GM12878 (cell line): ENCODE data around the gene ELFN2. TPM values are rescaled to one million over a fixed set of nuclear protein-coding genes. Genes with fewer than 3 reads are reported as not detected.

Experiments used
- ATAC-seq: fragments of 200-7000 bp; cut with Tn5 transposase; 3 replicates; pipeline ENCODE4 v1.9.1; 2020; ENCODE audit warnings: mild to moderate bottlenecking, moderate library complexity
- BruUV-seq: library from RNA; stranded (reverse); fragments of 400-500 nt; replicated peaks from 2 replicates; lab custom pipeline; 2021; lab: Mats Ljungman, UMichigan
- CTCF ChIA-PET: fragments of 300-600 bp; sonication (Branson Sonifier 250); formaldehyde crosslinking; extraction: SDS; loops from one replicate; lab custom pipeline; 2021; ENCODE audit warnings: inconsistent platforms; lab: Yijun Ruan, JAX
- POLR2A ChIA-PET: fragments of 350-600 bp; formaldehyde crosslinking; extraction: SDS; loops from one replicate; lab custom pipeline; 2021; ENCODE audit warnings: inconsistent platforms; lab: Charles Lee
- RAD21 ChIA-PET: fragments of 300-600 bp; sonication (Branson Sonifier 250); formaldehyde crosslinking; loops from one replicate; lab custom pipeline; 2023; ENCODE audit warnings: antibody characterized with exemption; ENCODE audit not compliant: unreplicated experiment; lab: Charles Lee
- SMC1A ChIA-PET: fragments of 300-600 bp; sonication (Branson Sonifier 250); formaldehyde crosslinking; loops from one replicate; lab custom pipeline; 2023; ENCODE audit not compliant: unreplicated experiment, uncharacterized antibody; lab: Charles Lee
- DNase-seq: peaks from one replicate; pipeline ENCODE4 v3.0.0-alpha.2; 2011; ENCODE audit warnings: low read depth, low spot score
- FAIRE-seq: peaks from 3 replicates; lab custom pipeline; 2011; peaks lifted over from hg19 to GRCh38; lab: Jason Lieb, UNC
- H2AFZ ChIP-seq: 2 replicates; pipeline ENCODE4 v1.6.0; 2011; ENCODE audit warnings: low read depth, low read length, control low read depth; ENCODE audit not compliant: control insufficient read depth
- H3K27ac ChIP-seq: 2 replicates; pipeline ENCODE4 v1.5.1; 2011; ENCODE audit warnings: control low read depth; ENCODE audit not compliant: control insufficient read depth, insufficient read depth
- H3K27me3 ChIP-seq, 2 experiments: replicated peaks in 1 of 2; 2 replicates each; pipeline versions ENCODE4 v1.6.0 to v1.6.1; 2011; ENCODE audit warnings: low read length in 1 of 2; ENCODE audit not compliant: control insufficient read depth in 2 of 2, insufficient read depth in 2 of 2
- H3K36me3 ChIP-seq, 2 experiments: 2 replicates each; pipeline ENCODE4 v1.5.1; 2011; ENCODE audit warnings: low read length in 1 of 2; ENCODE audit not compliant: control insufficient read depth in 2 of 2, insufficient read depth in 2 of 2
- H3K4me1 ChIP-seq: 2 replicates; pipeline ENCODE4 v1.6.1; 2011; ENCODE audit warnings: mild to moderate bottlenecking, low read length, moderate library complexity, mixed read lengths; ENCODE audit not compliant: control insufficient read depth, insufficient read depth
- H3K4me2 ChIP-seq: 2 replicates; pipeline ENCODE4 v1.6.0; 2011; ENCODE audit warnings: control low read depth; ENCODE audit not compliant: control insufficient read depth, insufficient read depth
- H3K4me3 ChIP-seq: fragments of 200-600 bp; sonication (generic); 2 replicates; pipeline ENCODE4 v1.5.1; 2016
- H3K79me2 ChIP-seq: 2 replicates; pipeline ENCODE4 v1.6.0; 2011; ENCODE audit warnings: low read length; ENCODE audit not compliant: control insufficient read depth, insufficient read depth
- H3K9ac ChIP-seq: 2 replicates; pipeline ENCODE4 v1.8.0; 2011; ENCODE audit warnings: low read length, control low read depth, mixed read lengths; ENCODE audit not compliant: control insufficient read depth, insufficient read depth
- H3K9me3 ChIP-seq: replicated peaks from 3 replicates; pipeline ENCODE4 v1.5.1; 2011; ENCODE audit warnings: mild to moderate bottlenecking, low read length; ENCODE audit not compliant: control insufficient read depth, insufficient read depth
- H4K20me1 ChIP-seq: 2 replicates; pipeline ENCODE4 v1.6.0; 2011; ENCODE audit not compliant: control insufficient read depth, insufficient read depth
- BACH1 ChIP-seq: fragments of 450-650 bp; IDR thresholded peaks from 2 replicates; pipeline ENCODE4 v1.6.1; 2017; ENCODE audit warnings: mild to moderate bottlenecking, borderline replicate concordance
- BRCA1 ChIP-seq: IDR thresholded peaks from 2 replicates; pipeline ENCODE4 v1.6.1; 2011; ENCODE audit warnings: low read depth, low read length, improper control_type of control experiment
- GABPA ChIP-seq: IDR thresholded peaks from 2 replicates; pipeline ENCODE4 v1.6.1; 2014; ENCODE audit warnings: antibody characterized with exemption, low read depth, mild to moderate bottlenecking, inconsistent platforms
- IKZF2 ChIP-seq, 2 experiments: fragments of 450-650 bp; IDR thresholded peaks; 2 replicates each; pipeline ENCODE4 v1.6.1; 2017; ENCODE audit warnings: mild to moderate bottlenecking in 2 of 2, moderate library complexity in 2 of 2
- IRF5 ChIP-seq: fragments of 450-650 bp; IDR thresholded peaks from 2 replicates; pipeline ENCODE4 v1.6.1; 2017; ENCODE audit warnings: borderline replicate concordance
- PML ChIP-seq: IDR thresholded peaks from 2 replicates; pipeline ENCODE4 v1.6.1; 2012; ENCODE audit warnings: low read length, inconsistent platforms
- RB1 ChIP-seq: fragments of 450-650 bp; formaldehyde crosslinking; IDR thresholded peaks from 2 replicates; pipeline ENCODE4 v1.6.1; 2017; ENCODE audit warnings: mild to moderate bottlenecking, borderline replicate concordance
- SKIL ChIP-seq: fragments of 450-650 bp; IDR thresholded peaks from 2 replicates; pipeline ENCODE4 v1.6.1; 2017; ENCODE audit warnings: mild to moderate bottlenecking, low read depth, inconsistent platforms; ENCODE audit not compliant: poor library complexity, severe bottlenecking
- SMAD1 ChIP-seq: fragments of 450-650 bp; IDR thresholded peaks from 2 replicates; pipeline ENCODE4 v1.6.1; 2018; ENCODE audit warnings: mild to moderate bottlenecking, low read depth; ENCODE audit not compliant: partially characterized antibody
- SMARCA5 ChIP-seq: fragments of 450-650 bp; IDR thresholded peaks from 2 replicates; pipeline ENCODE4 v1.6.1; 2017; ENCODE audit warnings: mild to moderate bottlenecking
- YY1 ChIP-seq: IDR thresholded peaks from 2 replicates; pipeline ENCODE4 v1.6.1; 2011; ENCODE audit warnings: low read depth, mild to moderate bottlenecking, low read length
- ZNF24 ChIP-seq: fragments of 450-650 bp; IDR thresholded peaks from 2 replicates; pipeline ENCODE4 v1.6.1; 2017; ENCODE audit warnings: antibody characterized with exemption, mild to moderate bottlenecking
- ZNF384 ChIP-seq: IDR thresholded peaks from 2 replicates; pipeline ENCODE4 v1.6.1; 2012; ENCODE audit warnings: low read depth, mild to moderate bottlenecking, low read length, improper control_type of control experiment, borderline replicate concordance
- WGBS: methylation state at CpG from one replicate; pipeline ENCODE4 v1.1.6; 2016; ENCODE audit warnings: low lambda C conversion rate; ENCODE audit not compliant: insufficient replicate concordance, insufficient coverage; ENCODE audit errors: missing lambda C conversion rate; 5-methylcytosine and 5-hydroxymethylcytosine counted together
- in situ Hi-C: fragments of 300-500 bp; cut with MboI; formaldehyde crosslinking; loops from 9 replicates; pipeline ENCODE4 v1.14.3; 2018; ENCODE audit warnings: mixed read lengths
- intact Hi-C: fragments of 100-400 bp; cut with micrococcal nuclease; formaldehyde crosslinking; loops from one replicate; pipeline ENCODE4 v1.14.2; 2022; ENCODE audit not compliant: unreplicated experiment
- polyA plus RNA-seq, 11 experiments: library from polyadenylated mRNA; depleted of rRNA in 4 of 11; unstranded in 6 of 11; stranded (reverse) in 5 of 11; fragments of >200 nt; fragmentation: Nextera tagmentation in 4 of 11; fragmentation: Illumina TruSeq in 1 of 11; extraction: Ambion mirVana in 4 of 11; extraction: Trizol in 1 of 11; gene quantifications; 1 replicate in 1 of 11; 2 replicates in 10 of 11; pipeline versions ENCODE4 v1.2.1 to v1.2.3, GENCODE V29; 2011 to 2016; ENCODE audit warnings: inconsistent platforms in 2 of 11, missing spikeins in 2 of 11, low read depth in 1 of 11
- total RNA-seq, 4 experiments: library from RNA; depleted of rRNA in 3 of 4; stranded (reverse); fragments of >200 nt in 3 of 4; fragmentation: Illumina TruSeq in 1 of 4; extraction: Trizol in 1 of 4; gene quantifications; 2 replicates each; pipeline versions ENCODE4 v1.2.1 to v1.2.3, GENCODE V29; 2013 to 2021
- TF ChIP-seq, protein P1 (sequence below): fragments of 450-650 bp; IDR thresholded peaks from 2 replicates; pipeline ENCODE4 v1.6.1; 2017; ENCODE audit warnings: mild to moderate bottlenecking

The ELFN2 gene
- total and polyA plus RNA-seq, 10 of the 15 experiments (the other 5 are each of a cell fraction or from before 2014, with no cell fraction given): 0.03 to 0.05 TPM; not detected in 8

DNA sequence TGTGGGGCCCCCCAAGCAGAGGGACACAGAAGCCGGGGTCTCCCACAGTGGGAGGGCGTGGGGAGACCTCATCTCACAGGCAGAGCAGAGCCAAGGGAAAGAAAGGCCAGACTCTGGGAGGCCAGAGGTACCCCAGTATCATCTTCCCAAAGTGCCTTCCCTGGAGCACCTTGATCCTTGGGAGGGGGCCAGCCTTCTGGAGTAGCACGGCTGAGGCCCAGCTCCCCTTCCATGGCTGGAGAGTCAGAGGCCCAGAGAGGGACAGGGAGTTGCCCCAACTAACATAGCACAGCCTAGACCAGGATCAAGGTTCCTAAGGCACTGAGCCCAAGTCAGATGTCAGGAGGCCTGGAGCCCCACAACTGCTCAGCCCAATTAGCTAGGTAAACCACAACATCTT, 50.6 kb downstream of the ELFN2 start:
- intact Hi-C loops (no loop called here), in situ Hi-C loops (no loop called here)
- no peak for FAIRE-seq
- Histone ChIP-seq H3K79me2 (no peaks in the 10 kb centered on the region), H3K27me3 (peaks cover 10 to 14% of the 10 kb centered on the region in 2 experiments; a peak in 3 of 4 replicates), H3K27ac (no peak overlapping the region), H3K9me3 (no peaks in the 10 kb centered on the region), H3K36me3 (no peaks in the 10 kb centered on the region), H3K4me2 (no peak overlapping the region), H2AFZ (no peak overlapping the region)
- DNase-seq: no peak
- CTCF ChIA-PET: no interaction called here
- ATAC-seq: no peak
- RAD21 ChIA-PET: no interaction called here
- TF ChIP-seq SMAD1: no peak
- no peak for TF ChIP-seq BACH1
- no peak for TF ChIP-seq BRCA1
- TF ChIP-seq IKZF2 (IDR thresholded peaks at IDR 0.05): no peak
- TF ChIP-seq, all 136 proteins: peak for 0
- Histone ChIP-seq H4K20me1 (no peaks in the 10 kb centered on the region; the same call in 1 of the 2 replicates), H3K9ac (no peak overlapping the region), H3K4me1 (no peaks in the 10 kb centered on the region), H3K4me3 (no peak overlapping the region)
- ChIA-PET SMC1A (no interaction called here), POLR2A (no interaction called here)
- BruUV-seq: no TSS peak
- WGBS: 3% methylated on average over 3 of the region's 3 CpGs

DNA sequence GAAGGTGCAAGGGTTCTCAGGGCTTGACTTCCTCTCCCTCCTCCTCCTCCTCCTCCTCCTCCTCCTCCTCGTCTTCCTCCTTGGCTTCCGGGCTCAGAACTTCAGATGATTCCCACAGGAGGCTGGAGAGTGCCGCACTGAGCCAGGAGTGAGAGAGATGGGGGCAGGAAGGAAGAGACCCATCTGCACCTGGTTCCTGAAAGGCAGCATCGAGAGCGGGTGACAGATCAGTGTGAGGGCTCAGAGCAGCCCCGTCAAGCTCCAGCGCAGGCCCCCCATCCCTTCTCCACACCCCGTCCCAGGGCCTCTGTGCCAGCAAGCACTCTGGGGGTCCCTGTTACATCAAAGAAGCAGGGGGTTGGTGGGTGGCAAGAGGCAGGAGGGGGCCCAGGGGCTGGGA, 51.5 kb downstream of the ELFN2 start:
- FAIRE-seq: no peak
- RAD21 ChIA-PET: no interaction called here
- peaks cover 10 to 14% of the 10 kb centered on the region in 2 experiments; a peak in 3 of 4 replicates for H3K27me3 ChIP-seq
- H3K4me3 ChIP-seq: no peak overlapping the region
- in situ Hi-C loops: no loop called here
- H3K9ac ChIP-seq: no peak overlapping the region
- no peak overlapping the region for H3K27ac ChIP-seq
- POLR2A ChIA-PET: no interaction called here
- DNase-seq: no peak
- no peaks in the 10 kb centered on the region for H3K9me3 ChIP-seq
- ATAC-seq: no peak
- WGBS: 5% methylated on average over 5 of the region's 8 CpGs
- SMC1A ChIA-PET: no interaction called here
- H3K4me2 ChIP-seq: no peak overlapping the region
- H4K20me1 ChIP-seq: no peaks in the 10 kb centered on the region; the same call in 1 of the 2 replicates
- no TSS peak for BruUV-seq
- H3K36me3 ChIP-seq: no peaks in the 10 kb centered on the region
- CTCF ChIA-PET: no interaction called here
- no peak overlapping the region for H2AFZ ChIP-seq
- H3K4me1 ChIP-seq: no peaks in the 10 kb centered on the region
- intact Hi-C loops: no loop called here
- H3K79me2 ChIP-seq: no peaks in the 10 kb centered on the region
- TF ChIP-seq SKIL (no peak), GABPA (no peak), PML (no peak), IRF5 (no peak), ZNF384 (no peak), YY1 (no peak), RB1 (no peak), BACH1 (no peak), SMARCA5 (no peak), ZNF24 (no peak)
- TF ChIP-seq, protein P1, sequence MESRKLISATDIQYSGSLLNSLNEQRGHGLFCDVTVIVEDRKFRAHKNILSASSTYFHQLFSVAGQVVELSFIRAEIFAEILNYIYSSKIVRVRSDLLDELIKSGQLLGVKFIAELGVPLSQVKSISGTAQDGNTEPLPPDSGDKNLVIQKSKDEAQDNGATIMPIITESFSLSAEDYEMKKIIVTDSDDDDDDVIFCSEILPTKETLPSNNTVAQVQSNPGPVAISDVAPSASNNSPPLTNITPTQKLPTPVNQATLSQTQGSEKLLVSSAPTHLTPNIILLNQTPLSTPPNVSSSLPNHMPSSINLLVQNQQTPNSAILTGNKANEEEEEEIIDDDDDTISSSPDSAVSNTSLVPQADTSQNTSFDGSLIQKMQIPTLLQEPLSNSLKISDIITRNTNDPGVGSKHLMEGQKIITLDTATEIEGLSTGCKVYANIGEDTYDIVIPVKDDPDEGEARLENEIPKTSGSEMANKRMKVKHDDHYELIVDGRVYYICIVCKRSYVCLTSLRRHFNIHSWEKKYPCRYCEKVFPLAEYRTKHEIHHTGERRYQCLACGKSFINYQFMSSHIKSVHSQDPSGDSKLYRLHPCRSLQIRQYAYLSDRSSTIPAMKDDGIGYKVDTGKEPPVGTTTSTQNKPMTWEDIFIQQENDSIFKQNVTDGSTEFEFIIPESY: no peak
